ENCODE measurements around the gene CHST3.

DNA sequence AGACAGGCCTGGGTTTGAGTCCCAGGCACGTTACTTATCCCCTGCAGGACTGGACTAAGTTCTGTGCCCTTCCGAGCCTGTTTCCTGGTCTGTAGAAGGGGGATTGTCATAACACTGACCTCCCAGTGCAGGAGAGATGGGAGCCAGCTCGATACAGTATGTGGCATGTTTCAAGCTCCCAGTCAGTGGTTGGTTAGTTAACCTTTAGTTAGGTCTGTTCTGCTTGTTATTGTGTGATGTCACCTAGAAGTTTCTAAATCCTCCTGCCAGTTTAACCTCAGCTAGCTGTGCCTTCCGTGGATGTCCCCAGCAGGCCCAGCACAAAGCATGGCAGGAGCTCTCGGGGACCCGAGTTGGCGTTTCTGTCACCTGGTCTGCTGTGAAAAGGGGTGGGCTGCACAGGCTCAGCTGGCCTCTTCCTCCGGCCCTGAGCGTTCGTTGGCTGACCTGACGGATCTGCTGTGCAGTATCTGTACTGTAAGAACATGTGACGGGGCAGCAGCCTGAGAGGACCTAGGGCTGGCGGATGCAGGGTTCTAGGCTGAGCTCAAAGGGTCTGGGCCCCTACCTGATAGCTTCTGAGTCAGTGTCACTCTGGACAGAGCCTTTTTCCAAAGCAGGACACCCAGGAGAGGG is 71.2 kb downstream of the CHST3 start:
- TF ChIP-seq POLR2A (IDR thresholded peaks at IDR 0.05; ENCODE audit: low read depth, low read length) (no peak), POLR2AphosphoS5 (IDR thresholded peaks at IDR 0.05; ENCODE audit: low read depth, low read length) (no peak), TAF1 (IDR thresholded peaks at IDR 0.05; ENCODE audit: low read depth, low read length) (no peak), SPI1 (IDR thresholded peaks at IDR 0.05; ENCODE audit: low read depth, low read length) (no peak), POU2F2 (IDR thresholded peaks at IDR 0.05; ENCODE audit: low read depth, low read length) (no peak)
